Muscle of back (tissue), 11 donors: Measurements from ENCODE around the gene TPGS2. TPM values are rescaled to one million over a fixed set of nuclear protein-coding genes. Genes with fewer than 3 reads are reported as not detected.
"Not testable (repeated sequence)": the region's sequence is repeated elsewhere in the genome, so short reads cannot be mapped to it uniquely, and the experiment has no call there.

Source experiments
- DNase-seq, 3 donors: peaks; one replicate each; pipeline versions ENCODE4 v3.0.0 to v3.0.0-alpha.2; 2013
- polyA plus RNA-seq, 10 donors: library from polyadenylated mRNA; unstranded; fragments of 120-200 nt; gene quantifications; one replicate each; pipeline ENCODE4 v1.2.1, GENCODE V29; 2013; ENCODE audit not compliant: insufficient read length in 10 of 10

The TPGS2 gene
- polyA plus RNA-seq, 10 donors = 40.2 to 63.8 (median 46.5) TPM

DNA sequence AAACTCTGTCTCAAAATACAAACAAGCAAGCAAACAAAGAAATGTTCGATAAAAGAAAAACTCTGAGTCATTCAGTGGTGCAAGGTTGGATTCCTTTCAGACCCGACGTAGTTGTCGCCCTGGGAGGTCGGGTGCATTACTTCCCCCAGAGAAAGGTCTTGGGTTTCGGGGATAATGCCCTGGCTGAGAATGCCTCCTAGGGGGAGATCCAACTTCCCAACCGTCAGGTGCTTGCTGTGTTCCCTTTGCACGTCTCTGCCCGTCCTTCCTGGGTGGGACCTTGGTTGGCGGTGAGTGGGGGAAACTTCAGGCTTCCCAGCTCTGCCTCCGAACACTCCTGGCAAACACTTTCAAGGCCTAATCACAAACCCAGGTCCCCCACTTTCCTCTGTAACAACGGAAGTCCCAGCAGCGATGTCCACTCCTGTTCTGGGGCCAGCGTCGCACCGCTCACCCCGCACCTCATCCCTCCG is 609 bp downstream of the TPGS2 start:
- peak in 1 of 3 donors; percentile 39 for DNase-seq

DNA sequence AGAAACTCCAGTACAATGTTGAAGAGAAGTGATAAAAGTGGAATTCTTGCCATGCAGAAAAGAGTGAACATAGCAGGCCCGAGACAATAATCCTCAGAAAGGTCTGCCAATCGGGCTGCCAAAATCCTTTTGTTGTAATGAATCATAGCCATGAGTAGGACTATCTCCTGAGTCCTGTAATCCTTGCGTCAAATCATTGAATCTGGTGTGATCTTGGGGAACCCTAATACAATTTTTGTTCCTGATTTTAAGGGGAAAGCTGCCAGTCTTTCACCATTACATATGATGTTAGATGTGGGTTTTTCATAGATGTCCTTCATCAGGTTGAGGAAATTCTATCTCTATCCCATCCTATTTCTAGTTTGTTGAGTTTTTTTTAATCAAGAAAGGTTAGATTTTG is 2.2 kb downstream of the TPGS2 start:
- no peak for DNase-seq

DNA sequence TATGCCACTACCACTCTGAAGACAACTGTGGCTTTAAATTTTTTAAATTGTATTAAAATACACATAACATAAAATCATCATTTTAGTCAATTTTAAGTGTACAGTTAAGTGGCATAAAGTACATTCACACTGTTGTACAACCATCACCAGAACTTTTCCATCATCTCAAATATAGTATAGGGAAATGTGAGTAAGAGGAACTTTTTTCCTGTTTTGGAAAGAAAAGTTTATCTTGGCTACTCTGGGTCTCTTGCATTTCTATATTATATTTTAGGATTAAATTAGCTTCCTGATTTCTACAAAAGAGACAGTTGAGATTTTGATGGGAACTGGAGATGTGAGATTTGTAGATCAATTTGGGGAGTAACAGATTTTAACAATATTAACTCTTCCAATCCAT is 3.3 kb downstream of the TPGS2 start:
- no peak for DNase-seq

DNA sequence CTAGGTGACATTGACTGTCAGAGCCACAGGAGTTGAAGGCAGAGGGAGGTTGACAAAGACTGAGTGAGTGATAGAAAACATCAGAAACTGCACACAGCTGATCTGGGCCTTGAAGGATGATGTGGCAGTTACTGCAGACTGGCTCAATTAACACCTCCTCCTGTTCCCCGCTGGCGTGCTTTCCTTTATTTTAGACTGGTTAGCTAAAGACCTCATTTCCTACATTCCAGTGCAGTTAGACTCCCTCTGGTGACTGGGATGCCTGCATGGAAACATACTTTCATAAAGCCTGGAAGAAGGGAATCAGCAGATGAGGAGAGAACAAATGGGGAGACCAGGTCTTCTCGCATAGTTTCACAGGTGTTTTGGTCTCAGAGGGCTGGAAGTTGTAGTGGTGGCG is 7.1 kb downstream of the TPGS2 start:
- no peak for DNase-seq

DNA sequence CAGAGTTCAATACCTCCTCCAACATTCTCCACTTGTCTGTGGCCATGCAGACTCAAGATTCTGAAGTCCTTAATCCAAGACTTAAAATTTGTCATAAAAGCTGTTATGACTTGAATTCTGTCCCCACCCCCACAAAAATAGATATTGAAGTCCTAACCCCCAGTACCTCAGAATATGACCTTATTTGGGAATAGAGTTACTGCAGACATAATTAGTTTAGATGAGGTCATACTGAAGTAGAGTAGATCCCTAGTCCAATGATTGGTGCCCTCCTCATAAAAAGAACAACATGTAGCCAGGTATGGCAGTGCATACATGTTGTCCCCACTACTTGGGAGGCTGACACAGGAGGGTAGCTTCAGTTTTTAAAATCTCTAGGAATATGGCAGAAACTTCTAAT is 9.2 kb downstream of the TPGS2 start:
- DNase-seq = no peak

DNA sequence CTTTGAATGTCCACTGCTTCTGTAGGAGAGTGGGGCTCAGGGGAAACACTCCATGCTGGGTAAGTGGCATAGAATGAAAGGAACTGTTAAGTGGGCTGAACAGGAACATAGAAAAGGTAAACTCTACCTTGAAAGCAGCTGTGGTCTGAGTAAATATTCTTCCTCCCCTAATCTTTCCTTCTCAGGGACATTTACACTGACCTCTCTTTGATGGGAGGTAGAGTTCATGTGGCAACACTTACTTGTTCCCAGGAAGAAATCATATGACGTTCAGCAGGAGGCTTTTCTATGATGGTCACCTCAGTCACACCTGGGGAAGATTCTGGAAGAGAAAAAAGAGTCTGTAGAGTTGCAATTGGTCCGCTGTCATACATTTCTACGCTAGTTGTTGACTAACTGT is 10.2 kb downstream of the TPGS2 start:
- DNase-seq = no peak

DNA sequence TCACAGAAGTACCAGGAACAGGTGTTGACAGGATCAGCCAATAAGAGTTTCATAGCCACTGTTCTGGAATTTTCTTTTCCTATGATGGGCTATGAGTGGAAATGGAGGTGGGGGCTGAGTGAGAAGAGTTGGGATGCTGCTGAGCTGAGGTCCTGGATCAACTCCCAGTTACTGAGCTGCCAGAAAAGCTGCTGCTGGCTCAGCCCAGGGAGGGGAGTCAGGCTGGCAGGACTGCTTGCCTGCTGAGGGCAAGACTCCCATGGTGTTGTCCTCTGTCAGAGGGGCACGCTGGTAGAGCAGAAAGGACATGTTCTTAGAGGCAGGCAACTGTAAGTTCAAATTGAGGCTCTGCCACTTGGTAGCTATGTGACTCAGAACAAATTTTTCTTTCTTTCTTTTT is 11.8 kb downstream of the TPGS2 start:
- no peak for DNase-seq

DNA sequence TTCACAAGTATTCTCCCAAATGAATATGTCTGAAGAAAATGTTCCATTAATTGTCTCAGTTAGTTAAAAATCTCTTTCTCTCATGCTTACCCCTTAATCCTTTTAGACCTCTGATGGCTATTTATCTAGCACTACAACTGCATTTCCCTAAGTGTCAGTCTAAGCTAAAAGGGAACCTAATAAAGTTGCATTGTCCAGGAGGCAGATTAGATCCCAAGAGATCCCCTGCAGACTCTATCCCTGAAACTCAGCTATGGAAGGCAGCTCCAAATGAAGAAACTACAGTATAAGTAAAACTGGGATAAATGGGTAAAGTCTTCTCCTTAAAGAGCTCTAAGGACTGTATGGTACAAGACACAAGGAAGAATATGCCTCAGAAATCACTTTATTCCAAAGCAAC is 12.7 kb downstream of the TPGS2 start:
- not testable (repeated sequence) for DNase-seq

DNA sequence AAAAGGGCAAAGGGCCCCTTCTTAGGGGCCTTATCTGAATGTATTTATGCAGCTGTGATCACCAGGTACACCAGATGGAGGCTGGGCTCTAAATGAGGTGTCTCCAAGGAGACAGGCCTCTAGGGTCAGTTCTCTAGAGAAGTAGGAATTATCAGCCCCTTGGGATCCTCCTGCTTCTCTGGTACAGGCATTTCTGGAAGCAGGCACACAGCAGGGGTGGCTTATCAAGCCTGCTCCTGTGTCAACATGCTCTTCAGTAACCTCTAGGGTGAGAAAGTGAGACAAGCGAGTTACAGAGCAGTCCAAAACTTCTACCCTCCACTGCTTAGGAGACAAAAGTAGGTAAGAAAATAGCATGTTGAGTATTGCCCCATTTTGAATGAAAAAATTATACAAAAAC is 13.8 kb downstream of the TPGS2 start:
- DNase-seq = no peak

DNA sequence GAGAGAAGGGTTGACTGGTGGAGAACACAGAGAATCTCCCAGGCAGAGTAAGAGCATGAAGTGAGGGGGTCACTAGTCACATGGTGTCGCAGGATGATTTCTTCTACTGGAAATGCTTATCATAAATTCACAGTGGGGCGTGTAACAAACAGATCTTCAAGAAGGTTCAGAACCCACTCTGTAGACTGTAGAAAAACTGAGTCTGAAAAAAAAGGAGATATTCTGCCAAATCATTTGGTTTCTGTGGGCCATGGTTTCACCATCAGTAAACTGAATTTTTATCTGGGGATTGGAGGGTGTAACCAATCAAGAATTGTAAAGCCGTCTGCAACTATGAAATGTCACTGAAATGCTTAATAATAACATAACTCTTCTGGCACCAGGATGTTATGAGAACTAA is 15.0 kb downstream of the TPGS2 start:
- no peak for DNase-seq

DNA sequence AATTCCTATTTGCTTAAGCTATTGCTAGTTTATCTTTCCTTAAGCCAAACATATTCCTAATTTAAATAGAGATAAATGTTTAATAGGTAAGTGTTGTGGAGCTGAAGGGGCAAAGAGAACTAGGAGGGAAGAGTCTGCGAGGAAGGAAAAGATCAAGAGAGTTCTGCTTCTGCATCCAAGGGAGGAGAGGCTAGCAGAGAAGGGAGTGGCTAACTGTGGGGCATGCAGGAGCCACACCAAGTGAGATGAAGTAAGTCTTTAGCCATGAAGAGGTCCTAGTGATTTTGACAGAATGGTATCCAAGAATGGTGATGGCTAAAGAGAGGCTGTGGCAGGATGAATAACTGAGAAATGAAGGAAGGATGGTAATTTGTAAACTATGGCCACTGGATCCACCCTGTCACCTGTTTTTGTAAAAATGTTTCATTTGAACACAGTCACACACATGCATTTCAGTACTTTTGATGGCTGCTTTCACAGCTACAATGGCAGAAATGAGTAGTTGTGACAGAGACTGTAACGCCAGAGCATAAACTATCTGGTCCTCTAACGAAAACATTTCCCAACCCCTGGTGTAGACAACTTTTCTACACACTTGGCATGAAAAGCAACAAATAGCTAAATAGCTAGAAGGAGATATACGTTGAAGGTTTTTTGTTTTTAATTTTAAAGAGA is 15.6 kb downstream of the TPGS2 start:
- DNase-seq = no peak

DNA sequence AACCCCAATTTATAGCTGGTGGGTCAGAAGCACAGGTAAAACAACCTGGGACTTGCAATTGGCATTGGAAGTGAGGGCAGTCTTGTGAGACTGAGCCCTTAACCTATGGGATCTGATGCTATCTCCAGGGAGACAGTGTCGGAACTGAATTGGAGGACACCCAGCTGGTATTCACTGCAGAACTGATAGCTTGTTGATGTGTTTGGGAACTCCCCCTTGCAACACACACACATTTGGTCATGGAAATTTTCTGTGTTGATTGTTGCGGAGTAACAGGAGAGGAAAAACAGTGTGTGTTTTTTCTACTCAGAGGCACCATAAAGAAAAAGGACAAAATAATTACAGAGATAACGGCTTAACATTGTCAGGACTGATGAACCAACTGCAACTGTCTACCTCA is 16.1 kb downstream of the TPGS2 start:
- no peak for DNase-seq

DNA sequence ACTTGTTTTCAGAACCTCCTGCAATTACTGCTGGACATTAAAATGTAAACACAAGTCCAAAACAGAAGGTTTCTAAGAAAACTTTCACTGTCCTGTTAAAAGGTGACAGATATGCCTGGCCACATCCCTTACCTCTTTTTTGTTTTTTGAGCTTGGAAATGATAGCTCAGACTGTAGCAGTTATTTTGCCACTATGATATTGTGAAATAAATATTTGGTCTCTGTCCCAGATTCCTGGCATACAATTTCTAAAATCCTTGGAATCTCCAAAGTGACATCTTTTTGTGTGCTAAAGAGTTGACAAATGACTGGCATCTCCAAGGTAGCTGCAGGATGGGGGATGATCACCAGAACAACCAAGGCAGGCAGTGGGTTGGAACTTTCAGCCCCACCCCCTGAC is 16.8 kb downstream of the TPGS2 start:
- DNase-seq = no peak

DNA sequence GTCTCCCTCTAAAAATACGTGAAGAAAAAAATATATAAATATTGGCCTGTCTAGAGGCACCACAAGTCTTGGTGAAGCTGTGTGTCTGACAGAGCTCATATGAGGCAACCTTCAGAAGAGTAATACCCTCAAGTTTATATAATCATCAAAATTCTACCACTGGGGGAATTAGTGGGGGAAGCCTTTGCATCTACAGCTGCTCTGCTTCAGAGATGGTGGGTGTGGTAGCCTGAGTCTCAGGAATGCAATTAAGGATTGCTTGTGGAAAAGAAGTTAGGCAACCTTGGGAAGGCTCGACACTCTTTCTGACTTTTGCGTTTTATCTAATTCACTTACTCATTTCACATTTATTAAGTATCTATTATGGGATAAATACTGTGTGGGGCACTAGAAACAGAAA is 17.4 kb downstream of the TPGS2 start:
- peak in 1 of 3 donors; percentile 17 for DNase-seq

DNA sequence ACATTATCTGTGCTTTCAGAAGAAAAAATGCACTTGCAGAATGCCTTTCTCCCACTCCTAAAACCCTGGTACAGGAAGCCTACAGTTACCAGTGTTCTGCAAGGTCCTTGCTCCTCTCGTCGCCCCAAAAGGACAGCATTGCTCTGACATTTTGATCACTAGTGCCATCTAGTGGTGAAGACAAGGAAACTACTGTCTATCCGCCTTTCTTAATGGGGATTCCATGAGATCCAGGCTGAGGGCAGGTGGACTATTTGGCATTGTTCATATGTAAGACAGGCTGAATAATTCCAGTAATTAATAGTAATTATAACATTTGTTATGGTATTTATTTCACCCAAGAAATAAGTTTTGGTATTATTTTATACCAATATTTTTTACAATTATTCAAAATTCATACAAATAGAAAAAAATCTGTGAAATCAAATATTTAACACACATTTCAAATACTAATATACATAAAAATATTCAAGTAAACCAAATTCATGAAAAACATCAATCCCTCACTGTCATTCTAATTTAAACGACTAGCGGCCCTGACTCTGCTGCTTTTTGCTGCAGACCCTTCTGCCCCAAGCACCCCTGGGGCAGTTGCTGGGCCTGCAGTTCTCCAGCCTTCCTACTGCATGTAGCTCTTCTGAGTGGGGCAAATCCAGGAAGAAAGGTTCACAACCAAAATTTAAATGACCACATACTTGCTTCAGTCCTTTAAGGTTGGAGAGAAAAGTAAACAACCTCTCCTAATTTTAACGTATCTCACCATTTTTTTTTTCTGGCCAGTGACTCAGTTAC is 19.0 kb downstream of the TPGS2 start:
- peak; percentile 68 to 76 (median 69) for DNase-seq

DNA sequence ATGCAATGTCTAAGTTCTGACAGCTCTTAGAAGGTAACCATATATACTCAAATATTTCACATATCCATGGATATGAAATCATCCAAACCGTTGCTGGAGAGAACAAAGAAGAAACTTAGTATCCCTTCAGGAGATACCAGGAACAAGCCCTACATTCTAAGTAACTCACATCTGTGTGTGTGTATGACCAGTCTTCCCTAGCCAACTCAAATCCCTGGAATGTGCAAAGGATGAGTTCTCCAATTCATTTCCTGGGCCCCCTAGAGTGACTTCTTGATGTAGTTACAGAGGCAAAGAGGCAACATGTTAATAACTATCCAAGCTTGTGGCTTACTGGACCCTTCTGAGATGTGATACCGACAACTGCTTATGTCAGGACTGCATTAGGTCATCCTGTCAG is 20.1 kb downstream of the TPGS2 start:
- peak in 1 of 3 donors; percentile 75 for DNase-seq

DNA sequence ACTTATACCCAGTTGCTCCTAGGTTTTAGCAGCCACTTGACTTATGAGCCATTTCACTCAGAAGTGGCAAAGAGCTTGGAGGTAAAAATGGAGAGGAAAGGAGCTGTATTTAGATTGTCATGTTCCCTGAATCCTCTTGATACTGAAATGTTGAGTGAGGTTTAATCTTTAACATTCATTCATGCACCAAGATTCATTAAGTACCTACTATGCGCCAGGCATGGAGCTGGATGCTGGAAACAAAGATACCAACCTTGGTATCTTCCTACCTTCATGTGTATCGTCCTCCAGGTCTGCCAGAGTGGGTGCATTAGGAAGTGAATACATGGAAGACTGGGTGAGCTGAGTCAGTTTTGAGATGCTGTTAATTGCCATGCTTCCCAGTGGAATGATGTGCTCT is 23.7 kb downstream of the TPGS2 start:
- no peak for DNase-seq

DNA sequence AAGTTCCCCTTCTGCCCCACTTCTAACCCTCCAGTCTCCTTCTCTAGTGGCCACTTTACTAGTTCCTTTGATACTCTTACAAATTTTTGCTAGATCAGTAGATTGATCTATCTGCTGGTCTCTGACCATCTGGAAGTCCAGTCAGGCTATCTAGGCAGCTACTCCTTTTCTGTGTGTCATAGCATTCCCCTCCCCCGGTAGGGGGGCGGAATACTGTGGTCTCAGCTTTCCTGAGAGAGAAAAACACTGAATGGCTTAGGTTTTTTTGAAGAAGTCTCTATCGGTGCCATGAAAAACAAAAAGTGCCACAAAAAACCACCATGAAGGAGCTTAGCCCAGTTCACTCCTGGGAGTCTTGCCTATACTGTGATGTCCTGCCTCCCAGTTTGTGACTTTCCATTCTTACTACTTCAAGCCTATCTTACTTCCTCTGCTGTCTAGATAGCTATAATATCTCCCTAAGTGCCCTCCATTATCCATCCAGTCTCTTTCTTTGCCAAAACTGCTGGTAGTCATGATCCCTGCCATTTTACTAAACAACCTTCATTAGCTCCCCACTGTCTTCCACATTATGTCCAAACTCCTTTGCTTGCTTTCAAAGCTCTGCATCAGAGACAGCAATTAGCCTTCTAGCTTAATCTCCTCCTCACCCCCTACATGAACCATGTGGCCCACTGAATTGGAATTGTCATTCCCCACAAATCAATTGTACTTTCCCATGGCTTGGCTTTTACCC is 29.9 kb downstream of the TPGS2 start:
- no peak for DNase-seq

DNA sequence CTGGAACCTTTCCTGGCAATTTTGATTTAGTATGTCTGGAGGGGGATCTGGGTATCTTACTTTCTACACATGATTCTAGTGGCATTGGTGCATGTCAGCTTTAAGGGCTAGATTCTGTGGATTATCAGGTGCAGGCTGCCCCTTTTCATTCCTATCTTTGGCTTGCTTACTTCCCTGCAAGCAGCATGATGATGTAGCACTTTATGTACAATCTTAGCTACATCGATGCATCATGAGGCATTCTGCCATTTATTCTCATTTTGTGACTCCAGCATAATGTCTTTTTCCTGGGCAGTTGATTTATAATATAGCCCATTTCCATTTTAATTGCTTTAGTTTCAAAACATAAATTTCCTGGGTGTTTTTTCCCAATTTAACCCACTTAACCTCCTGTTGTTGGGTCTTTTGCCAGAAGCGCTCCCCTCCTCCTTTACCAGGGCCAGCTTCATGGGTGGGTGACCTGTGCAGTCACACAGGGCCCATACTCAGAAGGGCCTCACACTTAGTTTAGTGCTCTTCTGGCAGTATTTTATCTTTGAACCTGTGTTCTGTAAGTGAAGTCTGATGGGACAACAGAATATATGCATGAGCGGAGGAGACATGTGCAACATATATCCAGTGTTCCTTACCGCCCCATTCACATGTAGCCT is 36.0 kb downstream of the TPGS2 start:
- DNase-seq = no peak

DNA sequence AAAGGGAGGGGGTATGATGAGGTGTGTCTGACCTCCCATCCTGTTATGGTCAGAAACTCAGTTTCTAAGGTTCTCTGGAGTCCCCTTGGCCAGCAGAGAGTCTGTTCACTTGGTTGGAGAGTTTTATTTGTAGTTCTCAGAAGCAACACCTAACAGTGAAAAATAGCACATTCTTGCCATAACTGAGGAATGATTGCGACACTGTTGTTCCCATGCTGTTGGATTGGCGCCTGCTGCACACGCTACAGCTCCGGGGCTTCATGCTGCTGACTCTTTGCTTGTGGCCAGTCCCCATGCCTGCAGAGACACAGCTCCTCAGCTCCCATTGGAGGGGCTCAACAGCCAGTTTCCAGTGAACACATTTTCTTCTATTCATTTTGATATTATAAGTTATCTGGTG is 42.1 kb downstream of the TPGS2 start:
- peak; percentile 29 to 66 (median 35) for DNase-seq

DNA sequence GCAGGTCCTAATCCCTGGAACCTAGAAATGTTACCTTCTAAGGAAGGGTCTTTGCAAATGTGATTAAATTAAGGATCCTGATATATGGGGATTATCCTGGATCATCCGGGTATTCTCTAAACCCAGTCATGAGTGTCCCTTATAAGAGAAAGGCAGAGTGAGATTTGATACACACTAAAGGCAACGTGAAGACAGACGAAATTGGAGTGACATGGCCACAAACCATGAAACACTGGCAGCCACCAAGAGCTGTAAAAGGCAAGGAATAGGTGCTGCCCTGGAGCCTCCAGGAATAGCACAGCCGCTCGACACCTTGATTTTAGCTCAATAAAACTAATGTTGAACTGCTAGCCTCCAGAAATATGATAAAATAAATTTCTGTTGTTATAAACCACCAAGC is 45.0 kb downstream of the TPGS2 start:
- DNase-seq = no peak

DNA sequence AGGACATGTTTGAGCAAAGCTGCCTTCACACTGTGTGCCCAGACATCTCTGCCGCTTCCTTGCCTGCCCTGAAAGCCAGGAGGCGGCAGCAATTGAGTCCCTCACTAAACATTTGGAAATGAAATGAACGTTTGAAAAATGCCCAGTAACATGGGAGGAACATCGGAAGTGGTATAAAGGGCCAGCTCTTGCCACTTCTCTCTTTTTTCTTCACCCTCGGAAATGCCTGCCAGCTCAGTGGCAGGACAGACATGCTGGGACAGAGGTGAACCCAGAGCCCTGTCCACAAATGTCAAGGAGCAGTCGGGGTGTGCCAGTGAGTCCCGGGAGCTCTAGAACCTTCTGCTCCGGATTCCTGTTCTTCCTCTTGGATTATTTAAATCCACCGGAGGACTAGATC is 46.1 kb downstream of the TPGS2 start:
- no peak for DNase-seq
